Stimulated activated CD8-positive, alpha-beta memory T cell treated with anti-CD3 and anti-CD28 coated beads, Interleukin-12 subunit alpha, Interleukin-12 subunit beta, amount 100 ng/mL, for 1 hour (primary cell): Measurements from ENCODE around the gene LPCAT1.
"Not testable (repeated sequence)": the region's sequence is repeated elsewhere in the genome, so short reads cannot be mapped to it uniquely, and the experiment has no call there.

Experiments
- DNase-seq: peaks from one replicate; pipeline ENCODE4 v3.0.0-alpha.2; 2020; ENCODE audit warnings: low read depth

Gene LPCAT1

DNA sequence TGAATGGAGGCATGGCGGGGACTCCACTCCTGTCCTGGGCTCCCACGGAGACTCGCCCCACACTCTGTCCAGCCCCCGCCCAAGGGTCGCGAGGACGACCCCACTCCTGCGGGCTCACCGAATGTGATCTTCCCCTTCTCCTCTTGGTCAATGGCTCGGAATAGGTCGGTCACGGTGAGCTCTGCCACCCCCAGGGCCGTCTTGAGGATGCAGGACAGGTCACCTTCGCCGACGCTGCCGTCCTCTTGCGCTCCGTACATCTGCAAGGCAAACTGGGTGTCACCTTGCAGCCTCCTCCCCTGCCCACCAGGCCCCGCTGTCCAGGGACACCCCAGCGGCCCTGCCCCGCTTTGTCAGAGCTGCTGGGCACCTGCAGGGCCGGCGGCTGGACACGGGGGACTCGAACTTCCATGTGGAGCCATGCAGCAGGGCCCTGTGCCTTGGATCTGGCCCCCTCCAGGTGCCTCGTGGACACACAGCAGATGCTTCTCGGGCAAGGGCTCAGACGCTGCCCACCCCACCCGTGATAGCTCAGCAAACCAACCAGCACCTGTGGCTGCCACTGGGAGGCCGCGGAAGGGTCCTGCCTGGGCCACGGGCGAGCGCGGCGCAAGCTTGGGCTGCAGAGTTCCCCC is 57.0 kb downstream of the LPCAT1 start:
- no peak for DNase-seq

DNA sequence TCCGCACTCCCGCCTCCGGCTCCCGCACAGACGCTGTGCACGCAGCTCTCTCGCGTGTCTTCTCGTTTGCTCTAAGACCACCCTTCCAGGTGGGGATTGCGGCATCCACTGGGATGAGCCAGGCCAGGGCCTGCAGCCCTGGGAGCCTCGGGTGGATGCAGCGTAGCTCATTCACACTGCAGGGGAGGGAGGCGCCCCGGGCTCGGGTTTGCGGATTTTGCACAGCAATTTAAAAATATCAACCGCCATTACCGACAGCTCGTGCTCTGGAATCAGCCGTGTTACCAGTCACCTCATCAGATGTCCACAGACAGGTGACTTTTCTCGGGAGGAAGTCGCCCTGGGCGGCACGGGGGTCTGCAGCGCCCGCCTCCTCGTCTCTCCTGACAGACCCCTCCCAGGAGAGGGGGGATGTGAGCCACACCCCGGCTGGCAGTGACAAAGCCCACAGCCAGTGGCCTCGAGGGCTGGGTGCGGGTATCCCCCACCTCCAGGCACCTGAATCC is 57.7 kb downstream of the LPCAT1 start:
- DNase-seq: no peak

DNA sequence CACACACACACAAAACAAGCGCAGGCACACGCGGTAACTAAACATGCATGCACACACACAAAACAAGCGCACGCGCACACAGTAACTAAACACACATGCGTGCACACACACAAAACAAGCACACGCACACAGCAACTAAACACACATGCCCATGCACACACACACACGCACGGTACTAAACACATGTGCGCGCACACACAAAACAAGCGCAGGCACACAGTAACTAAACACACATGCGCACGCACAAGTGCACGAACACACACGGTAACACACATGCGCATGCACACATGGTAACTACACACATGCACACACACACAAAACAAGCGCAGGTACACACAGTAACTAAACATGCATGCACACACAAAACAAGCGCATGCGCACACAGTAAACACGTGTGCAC is 58.6 kb downstream of the LPCAT1 start:
- DNase-seq: no peak

DNA sequence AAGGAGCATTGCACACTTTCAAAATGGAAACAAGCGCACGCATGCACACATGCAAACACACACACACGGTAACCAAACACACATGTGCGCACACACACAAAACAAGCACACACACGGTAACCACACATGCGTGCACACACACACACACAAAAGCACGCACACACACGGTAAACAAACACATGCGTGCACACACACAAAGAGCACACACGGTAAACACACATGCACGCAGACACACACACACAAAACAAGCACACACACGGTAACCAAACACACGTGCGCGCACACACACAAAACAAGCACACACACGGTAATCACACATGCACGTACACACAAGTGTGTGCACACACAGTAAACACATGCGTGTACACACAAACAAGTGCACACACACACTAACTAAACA is 59.2 kb downstream of the LPCAT1 start:
- no peak for DNase-seq

DNA sequence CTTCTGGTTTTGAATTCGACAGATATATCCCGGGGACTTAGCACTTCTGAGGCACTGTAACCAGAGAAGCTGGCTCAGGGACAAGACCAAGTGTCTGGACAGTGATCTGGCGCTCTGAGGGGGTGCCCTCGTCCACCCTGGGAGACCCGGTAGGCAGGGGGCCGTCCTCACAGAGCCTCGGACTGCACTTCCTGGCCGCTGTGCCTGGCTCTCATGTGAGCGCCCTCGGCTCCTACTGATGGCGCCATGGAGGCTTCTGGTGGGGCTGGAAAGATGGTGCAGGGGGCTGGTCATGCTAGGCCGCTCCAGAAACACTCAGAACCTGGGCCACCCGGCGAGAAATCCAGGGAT is 59.7 kb downstream of the LPCAT1 start:
- DNase-seq: no peak

DNA sequence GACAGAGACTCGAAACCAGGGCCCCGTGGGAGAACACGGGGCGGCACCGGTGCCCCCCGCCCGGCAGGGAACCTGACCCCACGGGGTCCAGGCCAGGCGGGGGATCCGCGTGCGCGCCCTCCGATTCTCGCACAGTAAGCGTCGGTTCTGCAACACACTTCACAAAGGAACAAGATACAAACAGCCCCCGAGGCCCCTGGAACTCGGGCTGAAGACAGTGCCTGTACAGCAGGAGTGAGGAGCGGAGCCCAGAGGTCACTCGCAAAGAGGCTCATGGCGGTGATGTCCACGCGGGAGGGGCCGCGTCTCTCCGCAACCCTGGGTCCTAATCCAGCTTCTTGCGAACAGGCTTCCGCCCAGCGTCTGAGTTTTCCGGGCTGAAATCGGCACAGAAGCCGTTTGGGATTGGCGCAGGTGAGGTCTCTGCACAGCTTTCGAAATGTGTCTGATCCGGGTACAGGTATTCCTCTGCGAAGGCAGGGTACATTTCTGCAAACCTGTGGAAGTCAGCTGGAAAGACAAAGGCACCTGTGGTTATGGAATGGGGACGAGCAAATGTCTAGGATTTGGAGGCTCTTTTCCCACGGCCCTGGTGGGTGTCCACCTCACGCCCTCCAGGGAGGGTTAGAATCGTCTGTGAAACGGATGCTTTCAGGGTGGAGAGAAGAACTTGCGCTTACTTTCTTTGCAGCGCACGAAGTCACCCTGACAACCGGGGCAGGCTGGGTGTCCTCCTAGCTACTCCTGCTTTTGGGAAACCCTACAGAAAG is 60.2 kb downstream of the LPCAT1 start:
- no peak for DNase-seq

DNA sequence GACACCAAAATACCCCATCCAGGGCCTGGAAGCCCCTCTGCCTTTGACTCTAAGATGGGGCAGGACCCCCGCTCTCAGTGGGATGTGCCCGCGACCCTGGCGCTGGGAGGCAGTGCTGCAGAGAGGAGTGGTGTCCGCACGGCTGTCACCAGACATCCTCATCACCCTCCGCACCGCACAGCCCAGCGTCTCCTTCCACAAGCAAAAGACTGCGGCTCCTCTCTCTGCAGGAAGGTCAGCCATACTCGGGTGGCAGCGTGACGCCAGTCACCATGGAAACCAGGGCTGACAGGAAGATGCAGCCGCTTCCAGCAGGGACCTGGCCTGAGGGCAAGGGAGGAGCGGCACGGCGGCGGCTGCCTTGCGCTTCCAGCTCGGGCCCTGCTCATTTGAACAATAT is 61.4 kb downstream of the LPCAT1 start:
- no peak for DNase-seq

DNA sequence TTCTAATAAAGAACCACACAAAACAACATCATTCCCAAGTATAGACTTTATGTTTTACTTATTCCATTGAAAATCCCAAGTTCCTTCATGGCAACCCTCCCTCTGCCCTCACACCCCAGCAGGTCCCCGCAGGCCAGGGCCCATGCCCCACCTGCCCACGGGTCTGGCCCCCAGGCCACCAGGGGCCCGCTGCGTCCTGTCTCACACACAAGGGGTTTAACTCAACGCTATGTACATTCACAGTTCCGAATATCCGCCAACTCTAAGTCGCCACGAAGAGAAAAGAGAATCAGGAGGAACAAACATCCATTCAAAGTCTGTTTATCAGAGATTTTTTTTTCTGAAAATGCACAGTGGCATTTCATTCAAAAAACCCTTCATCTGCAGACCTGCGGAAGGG is 62.4 kb downstream of the LPCAT1 start:
- DNase-seq: no peak

DNA sequence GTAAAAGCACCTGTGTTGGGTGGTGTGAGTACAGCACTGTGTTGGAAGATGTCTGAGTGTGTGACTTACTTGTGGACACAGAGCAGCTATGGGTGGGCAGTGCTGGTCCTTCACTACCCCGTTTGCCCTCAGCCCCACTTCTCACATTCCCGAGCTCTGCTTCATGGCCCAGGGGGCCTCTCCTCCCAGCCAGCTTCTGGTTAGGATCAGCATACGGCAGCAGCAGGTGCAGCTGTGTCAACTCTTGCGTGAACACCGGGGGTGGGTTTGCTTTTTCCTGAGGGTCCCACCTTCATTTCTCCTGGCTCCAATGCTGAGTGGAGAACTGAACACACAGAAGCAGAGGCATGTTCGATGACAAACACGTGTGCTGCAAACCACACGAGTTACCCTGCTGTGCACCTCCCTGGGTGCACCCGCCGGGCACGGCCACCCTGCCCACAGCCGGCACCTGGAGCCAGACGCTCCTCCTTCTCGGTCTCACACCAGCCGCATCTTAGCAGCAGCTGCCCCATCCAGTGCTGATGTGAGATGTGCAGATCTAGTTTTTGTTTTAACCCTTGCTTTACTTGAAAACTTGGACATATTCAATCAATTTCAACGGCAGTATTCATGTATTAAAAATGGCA is 63.6 kb downstream of the LPCAT1 start:
- no peak for DNase-seq

DNA sequence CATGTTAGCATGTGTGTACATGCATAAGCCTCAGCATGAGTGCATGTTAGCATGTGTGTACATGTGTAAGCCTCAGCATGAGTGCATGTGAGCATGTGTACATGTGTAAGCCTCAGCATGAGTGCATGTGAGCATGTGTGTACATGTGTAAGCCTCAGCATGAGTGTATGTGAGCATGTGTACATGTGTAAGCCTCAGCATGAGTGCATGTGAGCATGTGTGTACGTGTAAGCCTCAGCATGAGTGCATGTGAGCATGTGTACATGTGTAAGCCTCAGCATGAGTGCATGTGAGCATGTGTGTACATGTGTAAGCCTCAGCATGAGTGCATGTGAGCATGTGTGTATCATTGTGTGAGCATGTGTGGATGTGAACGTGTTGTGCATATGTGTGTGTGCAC is 64.3 kb downstream of the LPCAT1 start:
- DNase-seq: not testable (repeated sequence)

DNA sequence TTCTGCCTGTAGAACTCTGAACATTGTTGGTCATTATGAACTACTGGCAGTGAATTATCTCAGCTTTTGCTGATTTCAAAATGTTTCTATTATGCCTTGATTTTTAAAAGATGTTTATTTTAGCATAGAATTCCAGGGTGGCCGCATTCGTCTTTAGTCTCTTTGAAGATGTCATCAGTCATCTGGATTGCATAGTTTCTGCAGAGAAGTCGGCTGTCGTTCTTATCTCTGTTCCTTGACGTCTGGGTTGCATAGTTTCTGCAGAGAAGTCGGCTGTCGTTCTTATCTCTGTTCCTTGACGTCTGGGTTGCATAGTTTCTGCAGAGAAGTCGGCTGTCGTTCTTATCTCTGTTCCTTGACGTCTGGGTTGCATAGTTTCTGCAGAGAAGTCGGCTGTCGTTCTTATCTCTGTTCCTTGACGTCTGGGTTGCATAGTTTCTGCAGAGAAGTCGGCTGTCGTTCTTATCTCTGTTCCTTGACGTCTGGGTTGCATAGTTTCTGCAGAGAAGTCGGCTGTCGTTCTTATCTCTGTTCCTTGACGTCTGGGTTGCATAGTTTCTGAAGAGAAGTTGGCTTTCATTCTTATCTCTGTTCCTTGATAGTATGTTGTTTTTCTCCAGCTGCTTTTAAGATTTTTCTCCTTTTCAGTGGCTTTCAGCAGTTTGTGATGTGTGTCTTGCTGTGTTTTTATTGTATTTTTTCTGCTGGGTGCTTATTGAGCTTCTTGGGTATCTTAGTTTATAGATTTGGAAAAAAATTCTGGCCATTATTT is 67.5 kb downstream of the LPCAT1 start:
- DNase-seq: not testable (repeated sequence)

DNA sequence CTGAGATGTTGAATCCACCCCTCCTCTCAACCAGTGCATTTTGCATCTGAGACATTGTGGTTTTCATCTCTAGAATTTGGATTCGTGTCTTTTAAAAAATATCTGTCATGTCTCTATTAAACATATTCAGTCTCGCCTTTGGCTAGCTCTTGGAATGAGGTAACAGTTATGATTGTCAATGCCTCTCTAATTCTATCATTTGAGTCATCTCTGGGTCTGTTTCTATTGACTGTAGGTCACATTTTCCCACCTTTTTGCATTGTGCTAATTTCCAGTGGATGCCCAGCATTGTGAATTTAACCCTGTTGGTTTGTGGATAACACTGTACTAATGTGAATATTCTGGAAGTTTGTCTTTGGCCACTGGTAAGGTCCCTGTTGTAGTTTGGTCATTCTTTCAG is 70.1 kb downstream of the LPCAT1 start:
- no peak for DNase-seq

DNA sequence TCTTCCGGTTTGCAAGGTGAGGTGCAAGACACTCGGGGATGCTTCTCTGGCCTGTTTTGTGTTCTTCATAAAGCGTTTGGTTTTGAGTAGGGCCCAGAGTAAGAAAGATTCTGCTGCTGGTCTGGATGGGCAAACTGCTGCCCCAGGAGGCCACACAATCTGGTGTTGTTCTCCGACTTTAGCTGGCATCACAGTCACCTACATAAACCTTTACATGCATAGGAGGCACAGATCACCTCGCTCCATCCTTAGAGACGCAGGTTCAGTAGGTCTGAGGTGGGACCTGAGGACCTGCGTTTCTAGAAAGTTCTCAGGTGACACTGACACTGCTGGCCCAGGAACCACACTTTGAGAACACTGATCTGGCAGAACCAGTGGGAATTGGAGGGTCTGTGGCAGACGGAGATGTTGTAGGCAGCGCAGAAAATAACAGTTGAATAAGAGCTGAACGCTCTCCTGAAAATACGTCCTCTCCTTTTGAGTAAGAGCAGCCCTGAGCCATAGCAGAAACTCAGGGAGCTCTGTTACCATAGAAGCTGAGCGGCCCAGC is 74.6 kb downstream of the LPCAT1 start:
- no peak for DNase-seq

DNA sequence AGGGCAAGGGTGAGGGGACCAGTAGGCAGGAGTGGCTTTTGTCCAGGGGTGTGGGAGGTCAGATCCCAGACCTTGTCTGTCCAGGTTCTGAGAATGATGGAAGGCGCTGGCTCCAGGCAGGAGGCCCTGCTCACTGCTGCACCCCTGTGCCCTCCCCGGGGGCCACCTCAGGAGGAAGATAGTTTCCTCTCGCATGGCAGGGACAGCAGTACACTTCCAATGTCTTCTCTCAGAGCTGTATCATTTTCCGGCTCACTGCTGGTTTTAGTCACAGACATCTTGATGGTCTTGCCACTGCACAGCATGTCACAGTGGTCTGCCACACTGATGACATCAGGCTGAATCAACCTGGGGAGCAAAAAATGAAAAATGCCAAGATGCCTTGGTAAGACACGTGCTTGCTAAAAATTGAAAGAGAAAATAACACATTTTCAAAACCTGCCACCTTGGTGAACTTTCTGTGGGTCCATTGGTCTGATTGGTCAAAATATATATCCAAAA is 75.2 kb downstream of the LPCAT1 start:
- no peak for DNase-seq

DNA sequence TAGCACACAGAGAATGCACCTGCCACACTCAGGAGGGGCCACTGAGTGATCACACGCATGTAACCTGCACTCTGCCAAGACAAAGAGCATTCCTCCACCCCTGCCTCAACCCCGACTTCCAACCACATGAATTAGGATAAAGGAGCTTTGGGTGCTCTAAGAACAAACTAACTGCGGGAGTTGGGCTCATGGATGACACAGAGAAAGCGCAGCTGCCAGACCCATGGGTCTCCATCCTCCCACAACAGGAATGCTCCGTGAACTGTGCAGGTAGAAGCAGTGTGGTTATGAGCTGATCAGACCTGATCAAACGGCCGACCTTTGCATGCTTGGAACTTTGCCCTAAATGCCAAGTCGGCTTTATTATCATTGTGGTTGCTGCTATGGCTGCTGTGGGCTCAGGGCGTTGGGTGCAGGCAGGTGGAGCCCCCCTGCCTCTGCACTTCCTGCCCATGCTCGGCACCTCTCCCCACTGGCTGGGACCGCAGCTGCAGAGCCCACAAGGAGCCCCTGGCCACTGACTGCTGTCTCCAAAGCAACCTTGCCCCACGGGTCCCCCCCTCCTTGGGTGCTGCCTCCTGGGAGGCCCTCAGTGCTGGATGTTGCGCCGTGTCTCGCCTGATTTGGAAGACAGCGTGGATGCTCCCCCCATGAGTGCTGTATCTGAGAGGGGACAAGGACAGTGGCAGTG is 75.9 kb downstream of the LPCAT1 start:
- no peak for DNase-seq

DNA sequence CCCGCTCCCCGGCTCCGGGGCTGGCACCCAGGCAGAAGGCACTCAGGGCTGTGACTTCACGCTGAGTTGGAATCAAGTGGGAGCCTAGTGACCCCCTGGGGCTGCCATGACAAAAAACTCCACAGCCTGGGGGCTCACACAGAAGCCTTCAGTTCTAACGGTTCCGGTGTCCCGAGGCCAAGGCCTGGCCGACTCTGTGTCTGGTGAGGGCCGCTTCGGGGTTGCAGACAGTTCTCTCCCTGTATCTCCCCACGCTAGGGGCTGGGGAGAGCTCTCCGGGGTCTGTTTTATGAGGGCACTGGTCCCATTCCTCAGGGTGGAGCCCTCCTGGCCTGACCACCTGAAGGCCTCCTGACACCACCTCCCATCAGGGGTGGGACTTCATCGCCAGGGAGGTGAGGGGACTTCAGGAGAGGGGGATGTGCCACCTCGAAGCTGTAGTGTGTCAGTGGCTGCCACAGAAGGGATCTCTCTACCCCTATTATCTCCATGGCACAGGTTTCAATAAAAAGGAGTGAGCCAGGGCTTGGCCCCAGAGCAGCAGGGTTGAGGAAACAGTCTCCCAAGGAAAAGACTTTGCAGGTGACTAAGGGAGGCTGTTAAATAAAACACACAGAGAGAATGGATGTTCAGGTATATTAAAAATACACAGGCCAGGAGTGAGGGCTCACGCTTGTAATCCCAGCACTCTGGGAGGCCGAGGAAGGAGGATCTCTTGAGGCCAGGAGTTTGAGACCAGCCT is 77.0 kb downstream of the LPCAT1 start:
- no peak for DNase-seq

DNA sequence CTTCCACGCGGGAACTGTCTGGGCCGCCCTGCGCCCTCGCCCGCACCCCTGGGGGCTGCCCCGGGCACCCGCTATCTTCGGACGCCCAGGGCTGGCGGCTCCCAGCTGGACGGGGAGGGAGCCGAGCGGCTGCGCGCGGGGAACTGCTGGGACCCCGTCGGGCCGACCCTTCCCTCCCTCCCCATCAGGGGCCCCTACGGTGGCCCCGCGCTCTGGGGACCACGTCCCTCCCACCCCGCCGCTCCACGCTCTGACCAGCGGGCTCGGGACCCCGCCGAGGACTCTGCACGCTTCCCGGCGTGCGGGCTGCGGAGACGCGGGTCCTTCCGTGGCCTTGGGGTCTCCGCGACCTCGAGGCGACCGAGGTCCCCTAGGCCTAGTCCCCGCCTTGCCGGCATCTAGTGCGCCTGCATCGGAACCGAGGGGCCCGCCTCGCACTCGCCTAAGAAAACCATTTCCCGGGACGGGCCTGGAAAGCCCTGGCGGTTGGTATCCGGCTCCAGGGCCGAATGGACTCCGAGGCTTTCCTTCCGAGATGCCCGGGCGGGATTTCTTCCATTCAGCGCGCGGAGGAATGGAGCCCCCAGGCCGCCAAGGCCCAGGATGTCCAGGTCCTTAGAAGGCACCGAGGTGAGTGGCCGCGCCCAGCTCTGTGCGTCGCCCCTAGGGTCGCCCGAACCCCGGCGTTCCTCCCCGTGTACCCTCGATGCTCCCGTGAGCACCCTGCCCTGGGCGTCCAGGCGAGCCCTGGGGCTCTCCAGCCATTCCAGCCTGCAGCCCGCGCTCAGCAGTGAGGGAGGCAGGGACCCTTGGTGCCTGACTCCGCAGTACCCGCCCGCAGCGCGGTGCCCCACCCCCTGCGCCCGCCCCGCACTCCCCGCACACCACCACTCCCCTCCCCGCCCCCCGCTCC is 77.8 kb downstream of the LPCAT1 start:
- no peak for DNase-seq

DNA sequence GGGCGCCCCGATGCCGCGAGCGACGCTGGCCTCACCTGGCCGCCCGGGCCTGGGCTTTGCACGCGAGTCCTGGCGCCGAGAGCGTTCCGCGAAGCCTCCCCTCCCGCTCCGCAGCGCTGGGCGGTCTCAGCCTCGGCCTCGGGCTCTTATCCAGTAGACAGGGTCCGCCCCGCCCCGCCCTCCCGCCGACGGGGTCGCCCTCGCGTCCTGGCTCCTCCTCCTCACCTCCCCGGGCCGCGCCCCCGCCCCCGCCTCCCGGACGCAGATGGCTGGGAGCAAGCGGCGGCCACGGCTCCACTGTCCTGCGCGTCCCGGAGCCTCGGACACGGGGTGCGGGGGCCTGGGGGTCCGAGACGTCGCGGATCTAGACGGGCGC is 78.5 kb downstream of the LPCAT1 start, which contains the start of gene SLC6A3:
Gene SLC6A3, minus strand, starts transcription at position 128 of the 376 bp plus-strand sequence. CDS start 2,243 bp downstream, outside the sequence.
- no peak for DNase-seq

DNA sequence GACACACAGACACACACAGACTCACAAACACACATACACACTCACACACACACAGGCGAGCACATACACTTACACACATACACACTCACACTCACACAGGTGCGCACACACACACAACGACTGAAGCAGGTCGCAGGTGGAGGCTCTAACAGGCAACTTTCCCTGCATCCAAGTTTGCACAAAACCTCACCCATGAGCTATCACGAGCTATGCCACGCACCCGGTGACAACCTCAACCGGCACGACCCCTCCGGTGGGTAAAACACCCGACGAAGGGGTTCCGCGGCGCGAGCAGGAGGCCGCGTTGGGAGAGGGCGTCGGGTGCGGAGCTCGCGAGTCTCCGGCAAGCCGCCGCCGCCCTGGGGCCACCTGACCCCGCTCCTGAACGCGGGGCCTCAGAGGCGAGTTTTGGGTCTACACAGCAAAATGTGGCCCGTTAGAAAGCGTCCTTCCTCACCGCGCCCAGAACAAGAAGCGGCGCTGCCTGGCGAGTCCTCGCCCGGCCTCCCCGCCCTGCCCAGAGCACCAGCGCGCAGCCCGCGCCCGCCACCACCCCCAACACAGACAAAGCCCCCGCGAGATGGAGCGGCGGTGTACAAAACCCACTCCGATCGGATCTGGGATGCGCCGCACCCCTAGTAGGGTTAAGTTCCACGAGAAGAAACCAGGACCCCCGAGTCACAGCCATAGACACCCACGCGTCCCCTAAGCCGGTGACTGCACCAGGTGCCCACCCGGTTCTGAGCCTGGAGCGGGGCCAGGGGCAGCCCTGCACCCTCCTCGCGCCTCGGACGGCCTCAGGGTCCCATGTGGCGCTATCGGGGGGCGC is 79.2 kb downstream of the LPCAT1 start:
- no peak for DNase-seq
